Peyer's patch (tissue), 4 donors: ENCODE results near the gene F3. TPM values are rescaled to one million over a fixed set of nuclear protein-coding genes. Genes with fewer than 3 reads are reported as not detected.

ENCODE experiments used
- DNase-seq, 3 donors: peaks; one replicate each; pipeline ENCODE4 v3.0.0-alpha.2; 2017 to 2019
- H3K27ac ChIP-seq, 4 donors: fragments of 200-600 bp; sonication (generic); one replicate each; pipeline ENCODE4 v1.5.1; 2016 to 2019
- H3K27me3 ChIP-seq, 2 donors: fragments of 200-600 bp; sonication (generic); one replicate each; pipeline ENCODE4 v1.5.1; 2019
- H3K36me3 ChIP-seq, 3 donors: fragments of 200-600 bp; sonication (generic); one replicate each; pipeline ENCODE4 v1.5.1; 2016 to 2019
- H3K4me1 ChIP-seq, 4 donors: fragments of 200-600 bp; sonication (generic); one replicate each; pipeline ENCODE4 v1.5.1; 2016 to 2019
- H3K4me3 ChIP-seq, 4 donors: fragments of 200-600 bp; sonication (generic); 1 replicate in 3 of 4; 2 replicates in 1 of 4; pipeline ENCODE4 v1.5.1; 2016 to 2019; ENCODE audit warnings: mild to moderate bottlenecking in 1 of 4
- H3K9me3 ChIP-seq, 4 donors: fragments of 200-600 bp; sonication (generic); one replicate each; pipeline ENCODE4 v1.5.1; 2016 to 2019; ENCODE audit warnings: mild to moderate bottlenecking in 1 of 4
- CTCF ChIP-seq, 6 experiments: fragments of 450-650 bp in 4 of 6; fragments of 200-600 bp in 2 of 6; sonication (generic) in 1 of 6; IDR thresholded peaks; one replicate each; pipeline ENCODE4 v1.5.1; 2017 to 2019; ENCODE audit warnings: antibody characterized with exemption in 6 of 6, mild to moderate bottlenecking in 3 of 6, moderate library complexity in 1 of 6
- POLR2A ChIP-seq, 2 donors: fragments of 450-650 bp; IDR thresholded peaks; one replicate each; pipeline ENCODE4 v1.5.1; 2017; ENCODE audit warnings: antibody characterized with exemption in 2 of 2, mild to moderate bottlenecking in 2 of 2, moderate library complexity in 2 of 2
- total RNA-seq, 4 donors: library from RNA; depleted of rRNA; stranded (reverse); fragments of >200 nt; gene quantifications; one replicate each; pipeline ENCODE4 v1.1.0, GENCODE V29; 2016

F3 gene
- total RNA-seq, 4 donors from 2014 or later = 76.9 to 445 (median 137) TPM

- no peak for DNase-seq
- peaks cover 0 to 10% (median 0%) of the 10 kb centered on the region in 4 donors for H3K4me1 ChIP-seq
- H3K36me3 ChIP-seq = peaks cover 0 to 19% (median 0%) of the 10 kb centered on the region in 3 donors
- no peaks in the 10 kb centered on the region for H3K9me3 ChIP-seq
- no peak overlapping the region for H3K4me3 ChIP-seq
- no peak overlapping the region for H3K27ac ChIP-seq
- no peaks in the 10 kb centered on the region for H3K27me3 ChIP-seq
- no peak for TF ChIP-seq POLR2A (IDR thresholded peaks at IDR 0.05)
- TF ChIP-seq CTCF (IDR thresholded peaks at IDR 0.05) = no peak
These were observed 28.7 kb downstream of the F3 start for GRCh38 chr1:94512816-94513215.

GRCh38 chr1:94504601-94505000 lies 37.0 kb downstream of the F3 start:
- Histone ChIP-seq H3K4me1 (no peaks in the 10 kb centered on the region), H3K27ac (no peak overlapping the region), H3K36me3 (peaks cover 0 to 42% (median 0%) of the 10 kb centered on the region in 3 donors), H3K27me3 (no peaks in the 10 kb centered on the region), H3K4me3 (no peak overlapping the region), H3K9me3 (no peaks in the 10 kb centered on the region)
- DNase-seq = no peak
- TF ChIP-seq POLR2A (IDR thresholded peaks at IDR 0.05) (no peak), CTCF (IDR thresholded peaks at IDR 0.05) (no peak)

GRCh38 chr1:94503153-94503552 lies 38.4 kb downstream of the F3 start:
- TF ChIP-seq POLR2A (IDR thresholded peaks at IDR 0.05) = no peak
- no peak for TF ChIP-seq CTCF (IDR thresholded peaks at IDR 0.05)
- Histone ChIP-seq H3K27me3 (no peaks in the 10 kb centered on the region), H3K4me3 (no peak overlapping the region), H3K36me3 (peaks cover 0 to 53% (median 0%) of the 10 kb centered on the region in 3 donors), H3K9me3 (no peaks in the 10 kb centered on the region), H3K27ac (no peak overlapping the region), H3K4me1 (no peaks in the 10 kb centered on the region)
- no peak for DNase-seq

GRCh38 chr1:94501935-94502334 lies 39.6 kb downstream of the F3 start:
- H3K27ac ChIP-seq = no peak overlapping the region
- no peak overlapping the region for H3K4me3 ChIP-seq
- peaks cover 0 to 56% (median 0%) of the 10 kb centered on the region in 3 donors for H3K36me3 ChIP-seq
- DNase-seq = no peak
- H3K4me1 ChIP-seq = no peaks in the 10 kb centered on the region
- H3K9me3 ChIP-seq = no peaks in the 10 kb centered on the region
- H3K27me3 ChIP-seq = no peaks in the 10 kb centered on the region
- TF ChIP-seq POLR2A (IDR thresholded peaks at IDR 0.05) (no peak), CTCF (IDR thresholded peaks at IDR 0.05) (no peak)

- Histone ChIP-seq H3K4me3 (no peak overlapping the region), H3K27me3 (no peaks in the 10 kb centered on the region), H3K36me3 (peaks cover 0 to 56% (median 0%) of the 10 kb centered on the region in 3 donors), H3K9me3 (no peaks in the 10 kb centered on the region), H3K27ac (no peak overlapping the region), H3K4me1 (no peaks in the 10 kb centered on the region)
- no peak for DNase-seq
- TF ChIP-seq CTCF (IDR thresholded peaks at IDR 0.05) (no peak), POLR2A (IDR thresholded peaks at IDR 0.05) (no peak)
These were observed 40.1 kb downstream of the F3 start for GRCh38 chr1:94501426-94501825.
